Hepatocyte (in vitro differentiated cells): ENCODE data around the gene ASTN2. TPM values are rescaled to one million over a fixed set of nuclear protein-coding genes. Genes with fewer than 3 reads are reported as not detected.

Source experiments
- DNase-seq: peaks from one replicate; pipeline ENCODE4 v3.0.0-alpha.2; 2016; ENCODE audit warnings: low spot score
- H2AFZ ChIP-seq: fragments of 200-600 bp; sonication (generic); 2 replicates; pipeline ENCODE4 v1.6.0; 2016; ENCODE audit warnings: antibody characterized with exemption, mild to moderate bottlenecking
- H3K27ac ChIP-seq: fragments of 200-600 bp; sonication (generic); 2 replicates; pipeline ENCODE4 v1.5.1; 2016; ENCODE audit warnings: mild to moderate bottlenecking
- H3K27me3 ChIP-seq: fragments of 200-600 bp; sonication (generic); 2 replicates; pipeline ENCODE4 v1.6.1; 2016
- H3K36me3 ChIP-seq: fragments of 200-600 bp; sonication (generic); replicated peaks from 2 replicates; pipeline ENCODE4 v1.5.1; 2016; ENCODE audit warnings: low read depth; ENCODE audit not compliant: insufficient read depth
- H3K4me1 ChIP-seq: fragments of 200-600 bp; sonication (generic); 2 replicates; pipeline ENCODE4 v1.5.1; 2016; ENCODE audit warnings: mild to moderate bottlenecking, moderate library complexity; ENCODE audit not compliant: insufficient read depth
- H3K4me2 ChIP-seq: fragments of 200-600 bp; sonication (generic); 2 replicates; pipeline ENCODE4 v1.6.0; 2016
- H3K4me3 ChIP-seq: fragments of 200-600 bp; sonication (generic); 2 replicates; pipeline ENCODE4 v1.5.1; 2016; ENCODE audit warnings: mild to moderate bottlenecking
- H3K79me2 ChIP-seq: fragments of 200-600 bp; sonication (generic); 2 replicates; pipeline ENCODE4 v1.6.0; 2017; ENCODE audit warnings: mild to moderate bottlenecking
- H3K9me2 ChIP-seq: fragments of 200-600 bp; sonication (generic); replicated peaks from 2 replicates; pipeline ENCODE4 v1.6.0; 2017; ENCODE audit warnings: mild to moderate bottlenecking; ENCODE audit not compliant: insufficient read depth
- H3K9me3 ChIP-seq: fragments of 200-600 bp; sonication (generic); 2 replicates; pipeline ENCODE4 v1.5.1; 2016; ENCODE audit warnings: low read depth, mild to moderate bottlenecking
- H4K20me1 ChIP-seq: fragments of 200-600 bp; sonication (generic); 2 replicates; pipeline ENCODE4 v1.6.0; 2016; ENCODE audit warnings: mild to moderate bottlenecking; ENCODE audit not compliant: insufficient read depth, poor library complexity, severe bottlenecking
- CTCF ChIP-seq: fragments of 200-600 bp; sonication (generic); IDR thresholded peaks from 2 replicates; pipeline ENCODE4 v1.5.1; 2016; ENCODE audit warnings: antibody characterized with exemption, mild to moderate bottlenecking; ENCODE audit not compliant: poor library complexity
- EZH2 ChIP-seq: fragments of 200-600 bp; sonication (generic); IDR thresholded peaks from 2 replicates; pipeline ENCODE4 v1.6.1; 2016; ENCODE audit warnings: antibody characterized with exemption, mild to moderate bottlenecking, borderline replicate concordance
- EZH2phosphoT487 ChIP-seq: fragments of 200-600 bp; sonication (generic); IDR thresholded peaks from one replicate; pipeline ENCODE4 v1.6.1; 2018; ENCODE audit warnings: antibody characterized with exemption, mild to moderate bottlenecking, low read depth, moderate library complexity; ENCODE audit not compliant: unreplicated experiment, severe bottlenecking
- WGBS: methylation state at CpG from one replicate; pipeline ENCODE4 v1.1.6; 2016; ENCODE audit warnings: low lambda C conversion rate; ENCODE audit errors: missing lambda C conversion rate; 5-methylcytosine and 5-hydroxymethylcytosine counted together
- polyA plus RNA-seq: library from polyadenylated mRNA; unstranded; fragments of >200 nt; fragmentation: Nextera tagmentation; extraction: Ambion mirVana; gene quantifications from 2 replicates; pipeline ENCODE4 v1.2.1, GENCODE V29; 2016
- total RNA-seq: library from RNA; depleted of rRNA; stranded (reverse); fragments of >200 nt; gene quantifications from 2 replicates; pipeline ENCODE4 v1.2.3, GENCODE V29; 2014

Gene ASTN2
- total and polyA plus RNA-seq, 2 experiments from 2014 or later: 6.4 to 8.4 TPM

- 86% methylated on average over 5 of the region's 5 CpGs for WGBS
- Histone ChIP-seq H2AFZ (no peak overlapping the region), H3K9me2 (no peaks in the 10 kb centered on the region), H3K79me2 (no peaks in the 10 kb centered on the region), H3K36me3 (no peaks in the 10 kb centered on the region), H3K4me1 (no peaks in the 10 kb centered on the region), H3K27me3 (no peaks in the 10 kb centered on the region), H3K9me3 (no peaks in the 10 kb centered on the region), H3K4me3 (no peak overlapping the region), H3K27ac (no peak overlapping the region), H4K20me1 (no peaks in the 10 kb centered on the region), H3K4me2 (no peak overlapping the region)
- TF ChIP-seq CTCF (no peak), EZH2phosphoT487 (no peak), EZH2 (no peak)
- DNase-seq: no peak
These were observed 480.7 kb downstream of the ASTN2 start for GRCh38 chr9:116934131-116934530.

- no peak overlapping the region for H3K27ac ChIP-seq
- DNase-seq: no peak
- H4K20me1 ChIP-seq: no peaks in the 10 kb centered on the region
- no peaks in the 10 kb centered on the region for H3K9me3 ChIP-seq
- H2AFZ ChIP-seq: no peak overlapping the region
- no peaks in the 10 kb centered on the region for H3K79me2 ChIP-seq
- H3K4me3 ChIP-seq: no peak overlapping the region
- H3K4me1 ChIP-seq: peaks cover 8% of the 10 kb centered on the region
- no peaks in the 10 kb centered on the region for H3K27me3 ChIP-seq
- H3K9me2 ChIP-seq: no peaks in the 10 kb centered on the region
- no peaks in the 10 kb centered on the region for H3K36me3 ChIP-seq
- no peak for TF ChIP-seq EZH2phosphoT487
- TF ChIP-seq CTCF: no peak
- no peak for TF ChIP-seq EZH2
- whole genome bisulfite sequencing: 64% methylated on average over 2 of the region's 2 CpGs
- no peak overlapping the region for H3K4me2 ChIP-seq
These were observed 481.6 kb downstream of the ASTN2 start for GRCh38 chr9:116933251-116933650.

- no peak overlapping the region for H2AFZ ChIP-seq
- no peak for DNase-seq
- H3K27ac ChIP-seq: no peak overlapping the region
- H3K4me3 ChIP-seq: no peak overlapping the region
- H3K9me2 ChIP-seq: no peaks in the 10 kb centered on the region
- WGBS: 84% methylated on average over 3 of the region's 3 CpGs
- no peaks in the 10 kb centered on the region for H4K20me1 ChIP-seq
- no peak overlapping the region for H3K4me2 ChIP-seq
- peaks cover 9% of the 10 kb centered on the region for H3K4me1 ChIP-seq
- TF ChIP-seq CTCF: no peak
- no peaks in the 10 kb centered on the region for H3K79me2 ChIP-seq
- H3K27me3 ChIP-seq: no peaks in the 10 kb centered on the region
- H3K36me3 ChIP-seq: no peaks in the 10 kb centered on the region
- H3K9me3 ChIP-seq: no peaks in the 10 kb centered on the region
These were observed 485.2 kb downstream of the ASTN2 start for GRCh38 chr9:116929621-116930020.

GRCh38 chr9:116928884-116929283, 486.0 kb downstream of the ASTN2 start:
- H3K27ac ChIP-seq: peak overlapping the region; percentile 33
- TF ChIP-seq EZH2phosphoT487 (no peak), EZH2 (no peak), CTCF (no peak)
- no peaks in the 10 kb centered on the region for H3K79me2 ChIP-seq
- no peaks in the 10 kb centered on the region for H3K9me2 ChIP-seq
- no peak overlapping the region for H3K4me2 ChIP-seq
- 52% methylated on average over 4 of the region's 4 CpGs for WGBS
- no peaks in the 10 kb centered on the region for H3K36me3 ChIP-seq
- H3K4me3 ChIP-seq: no peak overlapping the region
- H2AFZ ChIP-seq: no peak overlapping the region
- peaks cover 9% of the 10 kb centered on the region for H3K4me1 ChIP-seq
- H3K9me3 ChIP-seq: no peaks in the 10 kb centered on the region
- no peaks in the 10 kb centered on the region for H4K20me1 ChIP-seq
- no peak for DNase-seq
- no peaks in the 10 kb centered on the region for H3K27me3 ChIP-seq
